Ishikawa (cell line): ENCODE measurements around the gene SLC25A26.

ENCODE experiments used
- CEBPB ChIP-seq: IDR thresholded peaks from 2 replicates; pipeline ENCODE4 v1.6.1; 2012
- CREB1 ChIP-seq: IDR thresholded peaks from 2 replicates; pipeline ENCODE4 v1.6.1; 2012; ENCODE audit warnings: low read depth
- EGR1 ChIP-seq: IDR thresholded peaks from 2 replicates; pipeline ENCODE4 v1.6.1; 2012
- EP300 ChIP-seq: IDR thresholded peaks from 2 replicates; pipeline ENCODE4 v1.6.1; 2012; ENCODE audit warnings: borderline replicate concordance
- MAX ChIP-seq: IDR thresholded peaks from 2 replicates; pipeline ENCODE4 v1.6.1; 2012
- NFIC ChIP-seq: IDR thresholded peaks from 2 replicates; pipeline ENCODE4 v1.6.1; 2012
- RAD21 ChIP-seq: IDR thresholded peaks from 2 replicates; pipeline ENCODE4 v1.6.1; 2012; ENCODE audit warnings: low read depth
- REST ChIP-seq: IDR thresholded peaks from 2 replicates; pipeline ENCODE4 v1.6.1; 2012; ENCODE audit warnings: low read depth, mild to moderate bottlenecking
- TAF1 ChIP-seq: IDR thresholded peaks from 2 replicates; pipeline ENCODE4 v1.6.1; 2012; ENCODE audit warnings: low read depth, mild to moderate bottlenecking
- TCF12 ChIP-seq: IDR thresholded peaks from 2 replicates; pipeline ENCODE4 v1.6.1; 2012; ENCODE audit warnings: low read depth
- USF1 ChIP-seq: IDR thresholded peaks from 2 replicates; pipeline ENCODE4 v1.6.1; 2012
- YY1 ChIP-seq: IDR thresholded peaks from 2 replicates; pipeline ENCODE4 v1.6.1; 2012; ENCODE audit warnings: low read depth

GRCh38 chr3:66215106-66215505, 5.7 kb upstream of the SLC25A26 start:
- TF ChIP-seq REST = no peak
- no peak for TF ChIP-seq TAF1
- no peak for TF ChIP-seq YY1
- no peak for TF ChIP-seq CEBPB
- TF ChIP-seq RAD21 = no peak
- TF ChIP-seq CREB1 = no peak
- TF ChIP-seq USF1 = no peak
- TF ChIP-seq MAX = no peak
- TF ChIP-seq EP300 = no peak
- no peak for TF ChIP-seq EGR1
- no peak for TF ChIP-seq TCF12
- no peak for TF ChIP-seq NFIC
